ENCODE data around the gene ABHD12. TPM values are rescaled to one million over a fixed set of nuclear protein-coding genes. Genes with fewer than 3 reads are reported as not detected.

ABHD12 gene
- total RNA-seq, 1 donor from 2014 or later = 51.3 TPM

DNA sequence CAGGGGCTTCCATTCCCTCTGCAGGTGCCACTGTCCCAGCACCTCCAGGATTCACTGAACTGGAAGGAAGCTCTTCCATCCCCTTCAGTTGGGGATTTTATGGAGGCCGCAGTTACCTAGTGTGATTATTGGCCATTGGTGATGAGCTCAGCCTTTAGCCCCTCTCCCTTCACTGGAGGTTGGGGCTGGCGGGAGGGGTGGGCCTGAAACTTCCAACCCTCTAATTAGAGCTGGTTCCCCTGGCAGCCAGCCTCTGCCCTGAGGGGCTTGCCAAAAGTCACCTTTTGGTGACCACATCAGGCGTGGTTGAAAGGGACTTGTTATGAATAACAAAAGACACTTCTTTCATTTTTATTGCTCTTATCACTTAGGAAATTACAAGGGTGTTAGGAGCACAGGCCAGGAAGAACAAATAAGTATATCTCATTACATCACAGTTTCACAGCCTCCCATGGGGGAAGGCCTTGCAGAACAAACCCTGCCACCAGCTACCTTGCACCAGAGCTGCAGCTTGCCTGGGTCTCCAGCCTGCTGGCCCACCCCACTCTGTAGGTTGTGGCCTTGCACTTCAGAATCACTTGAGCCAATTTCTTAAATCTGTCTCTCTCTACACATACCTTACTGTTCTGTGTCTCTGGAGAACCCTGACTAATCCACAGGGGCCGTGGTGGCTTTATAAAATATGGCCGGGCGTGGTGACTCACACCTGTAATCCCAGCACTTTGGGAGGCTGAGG, 137.8 kb downstream of the ABHD12 start:
- DNase-seq (ENCODE audit: low spot score, unreplicated experiment) = no peak
- H3K9me3 Mint-ChIP-seq (ENCODE audit: low read depth) = no peaks in the 10 kb centered on the region
- TF ChIP-seq, protein P1, sequence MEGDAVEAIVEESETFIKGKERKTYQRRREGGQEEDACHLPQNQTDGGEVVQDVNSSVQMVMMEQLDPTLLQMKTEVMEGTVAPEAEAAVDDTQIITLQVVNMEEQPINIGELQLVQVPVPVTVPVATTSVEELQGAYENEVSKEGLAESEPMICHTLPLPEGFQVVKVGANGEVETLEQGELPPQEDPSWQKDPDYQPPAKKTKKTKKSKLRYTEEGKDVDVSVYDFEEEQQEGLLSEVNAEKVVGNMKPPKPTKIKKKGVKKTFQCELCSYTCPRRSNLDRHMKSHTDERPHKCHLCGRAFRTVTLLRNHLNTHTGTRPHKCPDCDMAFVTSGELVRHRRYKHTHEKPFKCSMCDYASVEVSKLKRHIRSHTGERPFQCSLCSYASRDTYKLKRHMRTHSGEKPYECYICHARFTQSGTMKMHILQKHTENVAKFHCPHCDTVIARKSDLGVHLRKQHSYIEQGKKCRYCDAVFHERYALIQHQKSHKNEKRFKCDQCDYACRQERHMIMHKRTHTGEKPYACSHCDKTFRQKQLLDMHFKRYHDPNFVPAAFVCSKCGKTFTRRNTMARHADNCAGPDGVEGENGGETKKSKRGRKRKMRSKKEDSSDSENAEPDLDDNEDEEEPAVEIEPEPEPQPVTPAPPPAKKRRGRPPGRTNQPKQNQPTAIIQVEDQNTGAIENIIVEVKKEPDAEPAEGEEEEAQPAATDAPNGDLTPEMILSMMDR (IDR thresholded peaks at IDR 0.05; ENCODE audit: unreplicated experiment) = no peak
- no peak overlapping the region for H3K4me3 Mint-ChIP-seq (ENCODE audit: low read depth)
- no peaks in the 10 kb centered on the region for H3K27me3 Mint-ChIP-seq
- H3K4me1 Mint-ChIP-seq (ENCODE audit: low read depth) = peaks cover 17% of the 10 kb centered on the region
- peaks cover under 1% of the 10 kb centered on the region for H3K36me3 Mint-ChIP-seq (ENCODE audit: insufficient read depth)
- no peak overlapping the region for H3K27ac Mint-ChIP-seq

DNA sequence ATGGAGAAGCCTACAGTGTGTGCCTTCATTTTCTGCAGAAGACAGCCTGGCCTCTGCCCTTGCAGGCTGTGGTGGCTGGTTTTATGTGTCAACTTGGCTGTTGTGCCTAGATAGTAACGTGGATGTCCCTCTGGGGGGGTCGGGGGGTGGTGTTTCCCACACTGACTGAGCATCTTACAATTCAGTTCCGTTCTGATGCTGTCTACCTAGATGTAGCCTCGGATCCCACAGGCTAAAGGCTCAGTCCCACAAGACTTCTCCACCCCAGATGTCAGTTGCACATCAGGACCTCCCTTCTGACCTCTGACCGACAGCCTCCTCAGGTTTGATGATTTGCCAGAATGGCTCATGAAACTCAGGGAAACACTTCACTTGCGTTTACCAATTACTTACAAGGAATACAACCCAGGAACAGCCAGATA, 138.4 kb downstream of the ABHD12 start:
- H3K27me3 Mint-ChIP-seq = no peaks in the 10 kb centered on the region
- H3K36me3 Mint-ChIP-seq (ENCODE audit: insufficient read depth) = no peaks in the 10 kb centered on the region
- no peak overlapping the region for H3K27ac Mint-ChIP-seq
- H3K4me3 Mint-ChIP-seq (ENCODE audit: low read depth) = no peak overlapping the region
- H3K9me3 Mint-ChIP-seq (ENCODE audit: low read depth) = no peaks in the 10 kb centered on the region
- peaks cover 17% of the 10 kb centered on the region for H3K4me1 Mint-ChIP-seq (ENCODE audit: low read depth)
- no peak for DNase-seq (ENCODE audit: low spot score, unreplicated experiment)
- TF ChIP-seq, protein P1 (IDR thresholded peaks at IDR 0.05; ENCODE audit: unreplicated experiment) = no peak

DNA sequence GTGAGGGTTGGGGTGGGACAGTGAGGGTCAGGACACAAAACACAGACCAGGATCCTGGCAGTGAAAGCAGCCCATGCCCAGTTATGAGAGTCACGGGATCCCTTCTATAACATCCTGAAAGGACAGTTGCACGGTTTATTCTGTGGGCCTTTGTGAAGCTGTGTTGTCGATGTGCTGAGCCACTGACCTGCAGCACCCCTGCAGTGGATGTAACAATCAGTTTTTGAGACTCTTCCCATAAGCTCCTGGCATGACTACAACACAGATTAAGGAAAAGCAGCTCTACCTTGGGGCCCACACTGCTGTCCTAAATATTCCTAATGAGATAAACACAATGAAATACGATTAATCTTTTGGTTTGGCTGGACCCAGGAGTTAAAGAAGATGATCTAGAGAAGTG, 139.1 kb downstream of the ABHD12 start:
- Mint-ChIP-seq H3K4me3 (ENCODE audit: low read depth) (no peak overlapping the region), H3K27ac (no peak overlapping the region), H3K9me3 (ENCODE audit: low read depth) (no peaks in the 10 kb centered on the region), H3K4me1 (ENCODE audit: low read depth) (peaks cover 23% of the 10 kb centered on the region), H3K27me3 (no peaks in the 10 kb centered on the region), H3K36me3 (ENCODE audit: insufficient read depth) (no peaks in the 10 kb centered on the region)
- TF ChIP-seq, protein P1 (IDR thresholded peaks at IDR 0.05; ENCODE audit: unreplicated experiment) = no peak
- no peak for DNase-seq (ENCODE audit: low spot score, unreplicated experiment)

DNA sequence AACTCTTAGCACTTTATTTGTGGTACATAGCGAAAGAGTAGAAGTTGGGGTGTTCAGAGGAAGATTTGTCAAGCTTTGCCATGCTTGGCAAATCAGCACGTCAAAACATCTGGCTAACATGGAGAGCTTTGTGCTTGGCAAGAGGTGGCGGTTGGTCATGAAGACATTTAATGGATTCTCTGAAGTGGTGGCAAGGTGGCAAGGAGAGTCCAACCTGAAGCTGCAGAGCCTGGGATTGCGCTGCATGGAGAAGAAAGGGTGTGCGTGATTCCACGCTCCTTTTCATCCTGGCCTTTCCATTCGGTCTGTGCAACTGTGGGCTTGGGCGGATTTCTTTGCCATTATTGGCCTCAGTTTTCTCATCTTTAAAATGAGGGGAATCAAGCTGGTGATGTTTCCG, 139.6 kb downstream of the ABHD12 start:
- Mint-ChIP-seq H3K27me3 (no peaks in the 10 kb centered on the region), H3K4me1 (ENCODE audit: low read depth) (peaks cover 29% of the 10 kb centered on the region), H3K9me3 (ENCODE audit: low read depth) (no peaks in the 10 kb centered on the region), H3K4me3 (ENCODE audit: low read depth) (no peak overlapping the region), H3K36me3 (ENCODE audit: insufficient read depth) (no peaks in the 10 kb centered on the region), H3K27ac (no peak overlapping the region)
- DNase-seq (ENCODE audit: low spot score, unreplicated experiment) = no peak
- TF ChIP-seq, protein P1 (IDR thresholded peaks at IDR 0.05; ENCODE audit: unreplicated experiment) = no peak

DNA sequence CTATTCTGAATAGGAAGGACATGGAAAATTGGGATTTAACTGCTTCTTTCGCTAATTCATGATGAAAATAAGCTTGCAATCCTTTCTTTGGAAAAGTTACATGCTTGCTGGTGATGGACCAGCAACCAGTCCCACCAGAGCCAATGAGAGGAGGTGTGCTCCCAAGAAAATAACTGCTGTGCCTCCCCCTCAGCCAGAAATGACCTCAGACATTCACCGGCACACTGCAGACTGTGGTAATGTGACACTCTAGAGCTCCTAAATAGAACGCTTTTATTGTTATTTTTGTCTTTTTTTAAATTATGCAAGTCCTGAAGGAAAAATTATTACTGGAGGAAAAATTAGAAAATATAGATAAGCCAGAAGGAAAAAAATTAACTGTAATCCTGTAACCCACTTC, 140.1 kb downstream of the ABHD12 start:
- Mint-ChIP-seq H3K4me3 (ENCODE audit: low read depth) (no peak overlapping the region), H3K27me3 (no peaks in the 10 kb centered on the region), H3K36me3 (ENCODE audit: insufficient read depth) (no peaks in the 10 kb centered on the region), H3K9me3 (ENCODE audit: low read depth) (no peaks in the 10 kb centered on the region), H3K27ac (no peak overlapping the region), H3K4me1 (ENCODE audit: low read depth) (peaks cover 31% of the 10 kb centered on the region)
- TF ChIP-seq, protein P1 (IDR thresholded peaks at IDR 0.05; ENCODE audit: unreplicated experiment) = no peak
- DNase-seq (ENCODE audit: low spot score, unreplicated experiment) = no peak

Other genes with a start within 250 kb of the ABHD12 start
- 85.1 and 89.2 TPM in 2 replicates for gene ENTPD6, start 195.1 kb downstream of the ABHD12 start, total RNA-seq
- 54.4 and 54.9 TPM in 2 replicates for gene PYGB, start 142.8 kb downstream of the ABHD12 start, total RNA-seq
- gene GINS1, start 16.8 kb upstream of the ABHD12 start, total RNA-seq = 25.2 and 29.0 TPM in 2 replicates
- 114 and 125 TPM in 2 replicates for gene NINL, start 194.7 kb upstream of the ABHD12 start, total RNA-seq
- gene NANP, start 233.2 kb upstream of the ABHD12 start, total RNA-seq = 3.3 and 4.0 TPM in 2 replicates